Naive thymus-derived CD4-positive, alpha-beta T cell (primary cell): Measurements from ENCODE around the gene CADPS. TPM values are rescaled to one million over a fixed set of nuclear protein-coding genes. Genes with fewer than 3 reads are reported as not detected.

Experiments
- ATAC-seq: fragments of 150-1000 bp; cut with Tn5 transposase; 2 replicates; pipeline ENCODE4 v1.10.0; 2021; ENCODE audit warnings: mild to moderate bottlenecking, moderate library complexity
- CTCF ChIA-PET: fragments of 350-600 bp; sonication (Branson Sonifier 250); formaldehyde crosslinking; loops from one replicate; lab custom pipeline; 2021; ENCODE audit warnings: antibody characterized with exemption; lab: Charles Lee
- POLR2A ChIA-PET: fragments of 350-600 bp; sonication (Branson Sonifier 250); formaldehyde crosslinking; loops from one replicate; lab custom pipeline; 2021; ENCODE audit warnings: antibody characterized with exemption, inconsistent platforms; lab: Charles Lee
- DNase-seq, 9 donors: peaks; one replicate each; pipeline versions ENCODE4 v3.0.0 to v3.0.0-alpha.2; 2020 to 2022; ENCODE audit warnings: mixed read lengths in 1 of 9
- H3K27ac ChIP-seq: one replicate; pipeline ENCODE4 v1.7.0; 2013; ENCODE audit warnings: mild to moderate bottlenecking, low read depth, low read length, moderate library complexity
- H3K27me3 ChIP-seq, 2 donors: one replicate each; pipeline ENCODE4 v1.7.0; 2013; ENCODE audit warnings: low read length in 2 of 2, mild to moderate bottlenecking in 2 of 2, moderate library complexity in 2 of 2; ENCODE audit not compliant: control insufficient read depth in 2 of 2, insufficient read depth in 2 of 2
- H3K36me3 ChIP-seq, 3 experiments: 1 replicate in 2 of 3; 2 replicates in 1 of 3; pipeline ENCODE4 v1.7.0; 2013; ENCODE audit warnings: low read length in 3 of 3, mild to moderate bottlenecking in 3 of 3, moderate library complexity in 1 of 3; ENCODE audit not compliant: insufficient read depth in 3 of 3, control insufficient read depth in 2 of 3
- H3K4me1 ChIP-seq, 2 donors: one replicate each; pipeline ENCODE4 v1.7.0; 2013; ENCODE audit warnings: low read length in 2 of 2, mild to moderate bottlenecking in 2 of 2, moderate library complexity in 1 of 2; ENCODE audit not compliant: control insufficient read depth in 2 of 2, insufficient read depth in 2 of 2
- H3K4me3 ChIP-seq: 2 replicates; pipeline ENCODE4 v1.7.0; 2013; ENCODE audit warnings: mild to moderate bottlenecking, low read length
- H3K9me3 ChIP-seq, 3 experiments: 1 replicate in 2 of 3; 2 replicates in 1 of 3; pipeline ENCODE4 v1.7.0; 2013; ENCODE audit warnings: low read length in 3 of 3; ENCODE audit not compliant: control insufficient read depth in 2 of 3
- H3K27ac Mint-ChIP-seq, 9 donors: one replicate each; pipeline ENCODE4 v1.8.0; 2020 to 2022; ENCODE audit warnings: mixed read lengths in 9 of 9, mild to moderate bottlenecking in 8 of 9, moderate library complexity in 5 of 9, inconsistent platforms in 2 of 9
- H3K27me3 Mint-ChIP-seq, 5 donors: one replicate each; pipeline ENCODE4 v1.8.0; 2021 to 2022; ENCODE audit warnings: mixed read lengths in 5 of 5, mild to moderate bottlenecking in 1 of 5
- H3K36me3 Mint-ChIP-seq, 5 donors: one replicate each; pipeline ENCODE4 v1.8.0; 2020 to 2022; ENCODE audit warnings: mixed read lengths in 5 of 5, mild to moderate bottlenecking in 3 of 5, inconsistent platforms in 1 of 5
- H3K4me1 Mint-ChIP-seq, 7 donors: one replicate each; pipeline ENCODE4 v1.8.0; 2020 to 2022; ENCODE audit warnings: mixed read lengths in 7 of 7, mild to moderate bottlenecking in 3 of 7, inconsistent platforms in 1 of 7
- H3K4me3 Mint-ChIP-seq, 10 donors: one replicate each; pipeline ENCODE4 v1.8.0; 2020 to 2022; ENCODE audit warnings: mild to moderate bottlenecking in 10 of 10, mixed read lengths in 10 of 10, moderate library complexity in 6 of 10, inconsistent platforms in 2 of 10
- H3K9me3 Mint-ChIP-seq, 11 donors: one replicate each; pipeline ENCODE4 v1.8.0; 2020 to 2022; ENCODE audit warnings: mixed read lengths in 11 of 11, mild to moderate bottlenecking in 4 of 11, inconsistent platforms in 1 of 11, moderate library complexity in 1 of 11
- intact Hi-C, 2 donors: fragments of 100-400 bp; cut with micrococcal nuclease; formaldehyde crosslinking; loops; one replicate each; pipeline ENCODE4 v1.15.1; 2023
- polyA plus RNA-seq, 2 donors: library from polyadenylated mRNA; unstranded; fragments of 300-500 nt; fragmentation: Illumina TruSeq; gene quantifications; one replicate each; pipeline ENCODE4 v1.2.3, GENCODE V29; 2021
- total RNA-seq, 6 experiments: library from RNA in 5 of 6; stranded (reverse) in 5 of 6; gene quantifications; 1 replicate in 5 of 6; 2 replicates in 1 of 6; pipeline ENCODE4 v1.2.3 and lab custom pipeline; 2021 to 2026

CADPS gene
- total and polyA plus RNA-seq, 7 experiments from 2014 or later = not detected

DNA sequence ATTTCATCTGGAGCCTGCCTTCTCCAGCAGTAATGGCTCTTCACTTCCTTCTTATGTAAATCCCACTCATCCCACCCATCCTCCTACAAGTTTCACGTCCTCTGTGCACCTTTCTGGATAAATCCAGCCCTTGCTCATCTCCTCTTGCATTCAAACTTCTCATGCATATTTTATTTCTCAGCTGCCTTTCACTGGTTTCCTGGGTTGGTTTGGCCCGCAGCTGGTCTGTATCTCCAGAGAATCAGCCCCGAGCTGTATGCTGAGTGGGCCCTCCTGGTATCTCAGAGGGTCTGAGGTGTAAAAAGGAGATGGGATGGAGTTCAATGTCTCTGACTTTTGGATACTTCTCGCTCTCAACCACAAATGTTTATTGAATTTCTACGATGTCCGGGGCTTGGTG lies 253.3 kb downstream of the CADPS start:
- Histone ChIP-seq H3K4me3 (no peak overlapping the region), H3K27me3 (no peaks in the 10 kb centered on the region), H3K9me3 (no peaks in the 10 kb centered on the region), H3K4me1 (no peaks in the 10 kb centered on the region), H3K36me3 (no peaks in the 10 kb centered on the region), H3K27ac (no peak overlapping the region)
- H3K36me3 Mint-ChIP-seq = no peaks in the 10 kb centered on the region
- ChIA-PET POLR2A (no interaction called here), CTCF (no interaction called here)
- H3K27me3 Mint-ChIP-seq = peaks cover 3 to 32% (median 14%) of the 10 kb centered on the region in 5 donors
- H3K4me1 Mint-ChIP-seq = no peaks in the 10 kb centered on the region
- no peak overlapping the region for H3K4me3 Mint-ChIP-seq
- intact Hi-C loops = loop anchor here (5.0 kb wide), 2 partner anchors 610 to 1860 kb away; no protein-coding TSS in a partner anchor
- H3K27ac Mint-ChIP-seq = no peak overlapping the region
- DNase-seq = no peak
- no peak for ATAC-seq
- H3K9me3 Mint-ChIP-seq = no peaks in the 10 kb centered on the region

DNA sequence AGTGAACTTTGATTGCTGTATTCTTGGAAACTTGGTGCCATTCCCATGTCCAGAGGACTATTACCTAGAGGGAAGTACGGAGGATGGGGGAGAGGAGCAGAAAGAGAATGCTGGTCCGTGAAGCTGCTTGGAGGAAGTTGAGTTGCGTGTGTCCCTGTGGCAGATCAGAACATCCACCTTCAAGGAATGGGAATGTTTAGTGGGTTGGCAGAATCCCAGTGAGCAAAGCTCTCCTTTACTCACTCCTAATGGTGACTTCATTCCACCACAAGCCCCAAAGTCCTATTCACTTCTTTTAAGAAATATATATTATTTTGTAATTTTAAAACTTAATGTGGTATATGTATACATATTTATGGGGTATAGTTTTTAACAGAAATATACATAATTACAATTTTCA lies 254.0 kb downstream of the CADPS start:
- Mint-ChIP-seq H3K4me3 (no peak overlapping the region), H3K27me3 (peaks cover 3 to 32% (median 12%) of the 10 kb centered on the region in 5 donors), H3K27ac (no peak overlapping the region), H3K9me3 (no peaks in the 10 kb centered on the region), H3K36me3 (no peaks in the 10 kb centered on the region), H3K4me1 (no peaks in the 10 kb centered on the region)
- Histone ChIP-seq H3K4me3 (no peak overlapping the region), H3K36me3 (no peaks in the 10 kb centered on the region), H3K27me3 (no peaks in the 10 kb centered on the region), H3K27ac (no peak overlapping the region), H3K9me3 (no peaks in the 10 kb centered on the region), H3K4me1 (no peaks in the 10 kb centered on the region)
- intact Hi-C loops = loop anchor here (5.0 kb wide), 2 partner anchors 611 to 1861 kb away; no protein-coding TSS in a partner anchor
- CTCF ChIA-PET = no interaction called here
- POLR2A ChIA-PET = no interaction called here
- ATAC-seq = no peak
- DNase-seq = no peak

DNA sequence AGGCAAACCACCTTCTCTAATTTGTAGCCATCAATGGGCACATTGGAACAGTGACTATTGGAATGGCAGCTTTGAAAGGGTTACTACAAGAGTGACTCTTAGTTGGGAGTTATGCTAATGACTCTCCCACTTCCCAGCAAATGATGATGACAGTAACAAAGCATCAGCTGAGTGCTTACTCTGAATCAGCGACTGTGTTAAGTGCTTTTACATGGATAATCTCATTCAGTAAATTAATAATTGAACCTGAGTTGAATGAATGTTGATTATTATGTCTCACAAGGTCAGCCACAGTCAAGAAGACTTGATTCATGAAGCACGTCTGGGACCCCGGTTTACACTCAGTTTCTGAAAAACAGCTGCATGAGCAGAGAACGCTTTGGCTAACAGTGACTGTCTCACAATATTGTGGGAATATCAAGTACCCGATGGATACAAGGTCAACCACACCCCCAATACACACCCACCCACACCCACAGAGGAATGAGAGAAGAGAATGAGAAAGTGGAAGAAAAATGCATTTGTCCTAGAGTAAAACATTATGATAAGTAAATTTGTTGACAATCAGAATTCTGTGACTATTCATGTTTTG lies 259.9 kb downstream of the CADPS start:
- Histone ChIP-seq H3K4me3 (no peak overlapping the region), H3K27me3 (no peaks in the 10 kb centered on the region), H3K36me3 (no peaks in the 10 kb centered on the region), H3K9me3 (no peaks in the 10 kb centered on the region), H3K27ac (no peak overlapping the region), H3K4me1 (no peaks in the 10 kb centered on the region)
- peaks cover 4 to 20% (median 9%) of the 10 kb centered on the region in 5 donors for H3K27me3 Mint-ChIP-seq
- H3K4me3 Mint-ChIP-seq = no peak overlapping the region
- no peaks in the 10 kb centered on the region for H3K36me3 Mint-ChIP-seq
- intact Hi-C loops = no loop called here
- POLR2A ChIA-PET = no interaction called here
- H3K4me1 Mint-ChIP-seq = no peaks in the 10 kb centered on the region
- DNase-seq (no peak), ATAC-seq (no peak)
- no peak overlapping the region for H3K27ac Mint-ChIP-seq
- CTCF ChIA-PET = no interaction called here
- H3K9me3 Mint-ChIP-seq = peaks cover 0 to 9% (median 0%) of the 10 kb centered on the region in 11 donors

DNA sequence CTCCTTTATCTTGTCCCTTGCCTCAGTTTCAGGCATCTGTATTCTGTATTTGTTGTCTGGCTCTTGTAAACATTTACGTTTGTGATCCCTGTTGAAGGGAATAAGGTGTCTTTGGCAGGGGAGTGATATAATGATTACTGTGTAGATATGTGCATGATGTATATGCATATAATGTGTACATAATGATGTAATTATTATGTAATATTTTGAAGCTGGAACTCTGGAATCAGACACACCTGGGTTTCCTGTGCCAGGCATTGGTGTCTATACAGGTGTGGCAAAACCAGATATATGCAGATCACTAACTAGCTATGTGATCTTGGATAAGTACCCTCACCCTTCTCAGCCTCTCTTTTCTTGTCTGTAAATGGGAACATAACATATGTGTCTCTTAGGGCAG lies 260.7 kb downstream of the CADPS start:
- H3K9me3 Mint-ChIP-seq = peaks cover 0 to 9% (median 0%) of the 10 kb centered on the region in 11 donors
- ATAC-seq = no peak

DNA sequence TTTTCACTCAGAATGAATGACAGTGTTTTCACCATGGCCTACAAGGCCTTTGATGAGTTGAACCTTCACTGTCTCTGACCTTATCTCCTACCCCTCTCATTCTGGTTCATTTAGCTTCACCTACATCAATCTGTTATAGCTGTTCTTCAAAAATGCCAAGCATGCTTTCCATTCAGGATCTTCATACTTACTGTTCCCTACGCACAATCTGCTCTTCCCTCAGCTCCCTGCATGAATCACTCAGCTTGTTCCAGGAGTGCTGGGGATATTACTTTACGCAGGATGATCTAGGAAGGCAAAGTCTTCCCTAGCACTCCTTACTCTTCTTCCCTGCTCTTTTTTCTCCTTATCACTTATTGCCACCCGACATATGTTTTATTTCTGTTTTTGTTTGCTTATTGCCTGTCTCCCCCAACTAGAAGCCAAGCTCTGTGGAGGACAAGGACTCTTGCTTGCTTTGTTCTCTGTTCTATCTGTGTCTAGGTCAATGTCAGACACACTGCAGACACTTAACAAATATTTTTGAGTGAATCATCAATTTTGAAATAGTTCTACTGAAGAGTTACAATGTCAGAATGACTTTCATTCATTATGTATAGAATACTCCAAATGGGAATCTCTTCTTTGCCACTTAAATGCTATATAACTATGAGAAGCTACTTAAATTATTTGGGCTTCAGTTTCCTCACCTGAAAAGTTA lies 263.5 kb downstream of the CADPS start:
- ATAC-seq (no peak), DNase-seq (no peak)
- H3K4me3 Mint-ChIP-seq = no peak overlapping the region
- ChIA-PET CTCF (no interaction called here), POLR2A (no interaction called here)
- peaks cover 0 to 13% (median 4%) of the 10 kb centered on the region in 5 donors for H3K27me3 Mint-ChIP-seq
- H3K4me3 ChIP-seq = no peak overlapping the region
- no peaks in the 10 kb centered on the region for H3K36me3 Mint-ChIP-seq
- peaks cover 0 to 9% (median 0%) of the 10 kb centered on the region in 11 donors for H3K9me3 Mint-ChIP-seq
- no peaks in the 10 kb centered on the region for H3K27me3 ChIP-seq
- H3K9me3 ChIP-seq = no peaks in the 10 kb centered on the region
- H3K4me1 ChIP-seq = no peaks in the 10 kb centered on the region
- H3K27ac Mint-ChIP-seq = no peak overlapping the region
- no peak overlapping the region for H3K27ac ChIP-seq
- no peaks in the 10 kb centered on the region for H3K36me3 ChIP-seq
- no peaks in the 10 kb centered on the region for H3K4me1 Mint-ChIP-seq
- intact Hi-C loops = no loop called here

More for the DNA sequence above, 260.7 kb downstream of the CADPS start:
- intact Hi-C loops = no loop called here
- Histone ChIP-seq H3K9me3 (no peaks in the 10 kb centered on the region), H3K4me3 (no peak overlapping the region), H3K4me1 (no peaks in the 10 kb centered on the region), H3K27me3 (no peaks in the 10 kb centered on the region), H3K27ac (no peak overlapping the region), H3K36me3 (no peaks in the 10 kb centered on the region)
- Mint-ChIP-seq H3K4me3 (no peak overlapping the region), H3K36me3 (no peaks in the 10 kb centered on the region), H3K4me1 (no peaks in the 10 kb centered on the region), H3K27me3 (peaks cover 4 to 20% (median 9%) of the 10 kb centered on the region in 5 donors), H3K27ac (no peak overlapping the region)
- CTCF ChIA-PET = no interaction called here
- DNase-seq = no peak
- POLR2A ChIA-PET = no interaction called here

DNA sequence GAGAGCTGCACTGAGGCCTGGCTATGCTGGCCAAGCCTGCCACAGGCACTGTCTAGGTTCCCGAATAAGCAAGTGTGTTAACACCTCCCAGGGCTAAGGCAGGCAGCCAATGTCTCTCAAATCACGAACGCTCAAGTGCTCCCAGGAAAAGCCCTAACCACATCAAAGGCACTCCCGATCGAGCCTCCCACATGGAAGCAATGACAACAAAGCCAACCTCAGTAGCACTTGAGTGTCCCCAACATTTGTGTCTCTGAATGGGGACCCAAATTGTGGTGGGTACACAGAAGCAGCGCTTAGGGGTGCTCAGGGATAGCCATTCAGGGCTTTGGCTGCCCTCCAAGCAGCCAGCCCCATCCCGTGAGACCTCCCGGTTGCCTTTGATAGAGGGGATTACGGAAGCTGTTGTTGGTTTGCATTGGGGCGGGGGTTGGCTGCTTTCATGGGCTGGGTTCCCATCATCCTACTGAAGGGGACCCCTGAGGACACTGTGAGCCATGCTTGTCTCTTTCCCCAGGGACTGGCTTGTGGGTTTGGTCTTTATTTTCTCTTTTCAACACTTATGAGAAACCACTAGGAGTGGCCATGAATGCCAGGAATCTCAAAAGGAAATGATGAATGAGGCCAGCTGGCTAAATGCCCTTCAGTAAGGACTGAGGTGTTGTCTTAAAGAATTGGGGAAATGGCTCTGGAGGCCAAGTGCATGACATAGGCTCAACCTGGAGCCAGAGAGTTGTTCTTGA lies 267.8 kb downstream of the CADPS start:
- ATAC-seq = no peak
- ChIA-PET POLR2A (no interaction called here), CTCF (no interaction called here)
- H3K4me3 ChIP-seq = no peak overlapping the region
- Mint-ChIP-seq H3K4me3 (no peak overlapping the region), H3K4me1 (no peaks in the 10 kb centered on the region), H3K36me3 (no peaks in the 10 kb centered on the region), H3K27me3 (peaks cover 0 to 13% (median 0%) of the 10 kb centered on the region in 5 donors), H3K27ac (no peak overlapping the region), H3K9me3 (peaks cover 0 to 9% (median 0%) of the 10 kb centered on the region in 11 donors)
- H3K9me3 ChIP-seq = no peaks in the 10 kb centered on the region
- intact Hi-C loops = no loop called here
- no peak overlapping the region for H3K27ac ChIP-seq
- no peaks in the 10 kb centered on the region for H3K4me1 ChIP-seq
- DNase-seq = no peak
- H3K27me3 ChIP-seq = no peaks in the 10 kb centered on the region
- no peaks in the 10 kb centered on the region for H3K36me3 ChIP-seq
